ENCODE data around the gene CALU. TPM values are rescaled to one million over a fixed set of nuclear protein-coding genes. Genes with fewer than 3 reads are reported as not detected.

The CALU gene
- total RNA-seq, 2 donors from 2014 or later: 36.3 to 45.8 TPM

DNA sequence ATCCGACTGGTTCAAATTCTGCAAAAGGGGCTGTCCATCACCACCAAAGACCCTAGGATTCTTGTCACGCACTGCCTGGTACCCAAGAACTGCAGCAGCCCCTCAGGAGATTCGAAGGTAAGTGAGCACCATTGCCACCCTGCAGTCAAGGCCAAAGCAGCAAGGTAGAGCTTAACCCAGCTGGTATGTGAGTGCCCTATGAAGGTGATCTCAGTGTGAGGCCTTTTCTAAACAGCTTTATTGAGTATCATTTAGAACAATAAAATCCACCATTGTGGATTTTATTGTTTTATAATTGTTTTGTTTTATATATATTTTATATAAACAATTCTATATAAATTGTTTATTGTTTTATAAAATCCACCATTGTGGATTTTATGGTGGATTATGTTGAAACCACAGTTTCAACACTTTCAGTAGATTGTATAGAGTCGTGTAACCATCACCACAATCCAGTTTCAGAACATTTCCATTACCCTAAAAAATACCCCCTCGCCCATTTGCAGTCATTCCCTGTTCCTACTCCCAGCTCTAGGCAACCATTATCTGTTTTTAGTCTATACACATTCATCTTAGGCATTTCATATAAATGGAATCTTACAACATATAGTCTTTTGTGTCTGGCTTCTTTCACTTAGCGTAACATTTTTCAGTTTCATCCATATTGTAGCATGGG, 20.1 kb upstream of the CALU start:
- Histone ChIP-seq H3K9me3 (no peaks in the 10 kb centered on the region), H3K27me3 (no peaks in the 10 kb centered on the region), H3K4me1 (no peaks in the 10 kb centered on the region), H3K27ac (no peak overlapping the region), H3K36me3 (replicated peaks in 1 of 2; ENCODE audit: insufficient read depth in 1 of 2, low read depth in 2 of 2) (no peaks in the 10 kb centered on the region), H3K4me3 (no peak overlapping the region)
- DNase-seq (no peak), ATAC-seq (no peak)
- intact Hi-C loops (cut with DNase I): no loop called here
- 91 to 92% methylated on average over 6 of the region's 6 CpGs for WGBS, 2 donors
- no peak for TF ChIP-seq POLR2A (IDR thresholded peaks at IDR 0.05)
- TF ChIP-seq, protein P1, sequence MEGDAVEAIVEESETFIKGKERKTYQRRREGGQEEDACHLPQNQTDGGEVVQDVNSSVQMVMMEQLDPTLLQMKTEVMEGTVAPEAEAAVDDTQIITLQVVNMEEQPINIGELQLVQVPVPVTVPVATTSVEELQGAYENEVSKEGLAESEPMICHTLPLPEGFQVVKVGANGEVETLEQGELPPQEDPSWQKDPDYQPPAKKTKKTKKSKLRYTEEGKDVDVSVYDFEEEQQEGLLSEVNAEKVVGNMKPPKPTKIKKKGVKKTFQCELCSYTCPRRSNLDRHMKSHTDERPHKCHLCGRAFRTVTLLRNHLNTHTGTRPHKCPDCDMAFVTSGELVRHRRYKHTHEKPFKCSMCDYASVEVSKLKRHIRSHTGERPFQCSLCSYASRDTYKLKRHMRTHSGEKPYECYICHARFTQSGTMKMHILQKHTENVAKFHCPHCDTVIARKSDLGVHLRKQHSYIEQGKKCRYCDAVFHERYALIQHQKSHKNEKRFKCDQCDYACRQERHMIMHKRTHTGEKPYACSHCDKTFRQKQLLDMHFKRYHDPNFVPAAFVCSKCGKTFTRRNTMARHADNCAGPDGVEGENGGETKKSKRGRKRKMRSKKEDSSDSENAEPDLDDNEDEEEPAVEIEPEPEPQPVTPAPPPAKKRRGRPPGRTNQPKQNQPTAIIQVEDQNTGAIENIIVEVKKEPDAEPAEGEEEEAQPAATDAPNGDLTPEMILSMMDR (IDR thresholded peaks at IDR 0.05): no peak

DNA sequence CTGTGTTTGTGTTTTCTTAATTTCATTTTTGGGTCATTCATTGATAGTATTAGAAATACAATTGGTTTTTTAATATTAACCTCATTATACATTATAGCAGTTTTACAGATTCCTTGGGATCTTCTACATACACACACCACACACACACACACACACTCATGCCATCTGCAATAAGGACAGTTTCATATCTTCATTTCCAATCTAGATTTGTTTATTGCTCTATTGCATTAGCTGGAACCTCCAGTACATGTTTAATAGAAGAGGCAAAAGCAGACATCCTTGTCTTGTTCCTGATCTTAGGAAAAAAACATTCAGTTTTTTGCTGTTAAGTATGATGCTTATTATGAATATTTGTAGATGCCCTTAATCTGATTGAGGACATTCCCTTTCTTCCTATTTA, 17.8 kb upstream of the CALU start:
- Histone ChIP-seq H3K4me3 (no peak overlapping the region), H3K36me3 (replicated peaks in 1 of 2; ENCODE audit: insufficient read depth in 1 of 2, low read depth in 2 of 2) (no peaks in the 10 kb centered on the region), H3K27me3 (no peaks in the 10 kb centered on the region), H3K27ac (no peak overlapping the region), H3K9me3 (no peaks in the 10 kb centered on the region), H3K4me1 (no peaks in the 10 kb centered on the region)
- no peak for ATAC-seq
- DNase-seq: no peak
- TF ChIP-seq POLR2A (IDR thresholded peaks at IDR 0.05): no peak
- TF ChIP-seq, protein P1 (IDR thresholded peaks at IDR 0.05): no peak
- intact Hi-C loops (cut with DNase I): no loop called here

DNA sequence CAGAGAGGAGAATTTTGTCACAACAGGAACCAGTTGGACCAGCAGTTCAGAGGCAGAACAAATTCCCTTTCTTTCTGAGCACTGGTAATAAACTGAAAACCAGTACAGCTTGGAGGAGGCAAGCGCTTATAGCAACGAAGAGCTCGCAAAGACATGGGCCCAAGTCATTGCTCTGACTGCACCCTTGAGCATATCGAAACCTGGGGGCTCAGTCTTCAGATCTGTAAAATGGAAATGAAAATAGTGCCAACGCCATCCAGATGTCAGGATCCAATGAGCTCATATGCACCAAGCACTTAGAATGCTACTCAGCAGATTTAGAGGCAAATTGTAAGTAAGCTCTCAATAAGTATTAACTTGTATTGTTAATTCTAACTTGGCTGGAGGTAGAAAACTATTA, 14.4 kb upstream of the CALU start:
- H3K36me3 ChIP-seq (replicated peaks in 1 of 2; ENCODE audit: insufficient read depth in 1 of 2, low read depth in 2 of 2): no peaks in the 10 kb centered on the region
- intact Hi-C loops (cut with DNase I): no loop called here
- H3K4me3 ChIP-seq: no peak overlapping the region
- 85 to 87% methylated on average over 5 of the region's 5 CpGs for WGBS, 2 donors
- H3K27me3 ChIP-seq: no peaks in the 10 kb centered on the region
- H3K27ac ChIP-seq: no peak overlapping the region
- ATAC-seq: no peak
- DNase-seq: no peak
- TF ChIP-seq, protein P1 (IDR thresholded peaks at IDR 0.05): no peak
- no peak for TF ChIP-seq POLR2A (IDR thresholded peaks at IDR 0.05)
- no peaks in the 10 kb centered on the region for H3K4me1 ChIP-seq
- no peaks in the 10 kb centered on the region for H3K9me3 ChIP-seq

DNA sequence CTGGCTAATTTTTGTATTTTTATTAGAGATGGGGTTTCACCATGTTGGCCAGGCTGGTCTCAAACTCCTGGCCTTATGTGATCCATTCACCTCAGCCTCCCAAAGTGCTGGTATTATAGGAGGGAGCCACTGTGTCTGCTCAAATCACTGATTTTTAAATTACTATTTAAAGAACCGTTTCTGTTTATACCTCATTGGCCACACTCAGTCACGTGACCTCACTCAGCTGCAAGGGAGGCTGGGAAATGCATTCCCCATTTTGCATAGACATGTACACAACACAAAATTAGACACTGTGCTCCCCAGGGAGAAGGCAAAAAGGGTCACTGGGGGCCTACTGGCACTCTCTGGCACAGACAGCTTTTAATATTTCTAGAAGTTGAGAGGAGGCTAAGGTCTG, 13.6 kb upstream of the CALU start:
- H3K4me3 ChIP-seq: no peak overlapping the region
- ATAC-seq (no peak), DNase-seq (no peak)
- intact Hi-C loops (cut with DNase I): no loop called here
- no peaks in the 10 kb centered on the region for H3K27me3 ChIP-seq
- WGBS, 2 donors: 81 to 82% methylated on average over 2 of the region's 2 CpGs
- H3K9me3 ChIP-seq: no peaks in the 10 kb centered on the region
- H3K36me3 ChIP-seq (replicated peaks in 1 of 2; ENCODE audit: insufficient read depth in 1 of 2, low read depth in 2 of 2): no peaks in the 10 kb centered on the region
- TF ChIP-seq, protein P1 (IDR thresholded peaks at IDR 0.05): no peak
- TF ChIP-seq POLR2A (IDR thresholded peaks at IDR 0.05): no peak
- H3K4me1 ChIP-seq: no peaks in the 10 kb centered on the region
- H3K27ac ChIP-seq: no peak overlapping the region

DNA sequence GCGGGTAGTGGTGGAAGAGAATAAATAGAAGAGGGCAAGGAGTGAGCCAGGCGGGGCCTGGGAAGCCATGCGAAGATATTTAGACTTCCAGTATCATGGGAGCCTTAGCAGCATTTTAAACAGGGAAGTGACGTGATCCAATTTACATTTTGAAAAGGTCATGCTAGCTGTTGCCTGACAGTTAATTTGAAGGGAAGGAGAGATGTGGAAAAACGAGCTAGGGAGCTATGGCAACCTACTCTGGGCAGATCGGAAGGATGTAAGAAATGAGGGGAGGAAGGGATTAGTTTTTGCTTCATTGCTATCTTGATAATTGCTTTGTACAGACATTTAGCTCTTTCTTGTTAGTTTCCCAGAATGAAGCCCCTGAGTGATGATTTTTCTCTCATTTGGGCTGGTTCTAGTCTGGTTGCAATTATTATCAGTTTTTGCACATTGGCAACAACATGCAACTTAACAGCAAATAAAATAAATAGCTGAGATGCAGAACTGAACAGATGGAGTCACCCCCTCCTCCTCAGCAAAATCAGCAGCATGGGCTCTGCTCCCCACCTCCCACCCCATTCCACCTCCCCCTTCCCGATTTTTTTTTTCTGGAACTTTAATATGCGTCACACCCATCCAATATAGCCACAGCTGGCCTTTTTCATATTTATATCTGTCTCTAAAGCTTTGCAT, 13.0 kb upstream of the CALU start:
- no peak overlapping the region for H3K4me3 ChIP-seq
- intact Hi-C loops (cut with DNase I): no loop called here
- H3K36me3 ChIP-seq (replicated peaks in 1 of 2; ENCODE audit: insufficient read depth in 1 of 2, low read depth in 2 of 2): no peaks in the 10 kb centered on the region
- H3K27ac ChIP-seq: no peak overlapping the region
- DNase-seq (no peak), ATAC-seq (no peak)
- H3K4me1 ChIP-seq: no peaks in the 10 kb centered on the region
- no peaks in the 10 kb centered on the region for H3K27me3 ChIP-seq
- 73 to 76% methylated on average over 8 of the region's 8 CpGs for WGBS, 2 donors
- H3K9me3 ChIP-seq: no peaks in the 10 kb centered on the region
- TF ChIP-seq POLR2A (IDR thresholded peaks at IDR 0.05): no peak
- TF ChIP-seq, protein P1 (IDR thresholded peaks at IDR 0.05): no peak

All from body of pancreas (tissue), 4 donors.